NCI-H526 treated with DMSO at 0.1 percent for 48 hours (cell line): ENCODE results near the gene ATRNL1.
"Not testable (repeated sequence)": the region's sequence is repeated elsewhere in the genome, so short reads cannot be mapped to it uniquely, and the experiment has no call there.

Experiments
- DNase-seq: peaks from one replicate; lab custom pipeline; 2025; lab: John Stamatoyannopoulos, UW

ATRNL1 gene

GRCh38 chr10:115762029-115762428 is 668.9 kb downstream of the ATRNL1 start:
- DNase-seq = no peak

DNA sequence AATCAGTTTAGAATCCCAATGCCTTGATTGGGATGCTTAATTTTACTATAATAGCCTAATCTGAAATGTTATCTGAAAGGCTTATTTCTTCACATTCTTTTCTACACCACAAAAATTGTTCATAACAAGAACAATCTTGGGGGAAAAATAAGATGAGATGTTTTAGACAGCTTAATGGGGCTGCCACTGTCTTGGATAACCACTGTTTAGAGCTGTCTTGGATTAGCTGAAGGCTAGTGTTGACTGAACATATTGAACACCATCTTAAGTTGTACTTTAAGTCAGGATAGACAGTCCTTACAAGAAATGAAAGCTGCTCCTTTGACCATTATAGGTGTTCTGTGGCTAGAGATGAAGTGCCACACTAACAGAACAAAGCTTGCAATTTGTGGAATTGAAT is 678.6 kb downstream of the ATRNL1 start:
- no peak for DNase-seq

DNA sequence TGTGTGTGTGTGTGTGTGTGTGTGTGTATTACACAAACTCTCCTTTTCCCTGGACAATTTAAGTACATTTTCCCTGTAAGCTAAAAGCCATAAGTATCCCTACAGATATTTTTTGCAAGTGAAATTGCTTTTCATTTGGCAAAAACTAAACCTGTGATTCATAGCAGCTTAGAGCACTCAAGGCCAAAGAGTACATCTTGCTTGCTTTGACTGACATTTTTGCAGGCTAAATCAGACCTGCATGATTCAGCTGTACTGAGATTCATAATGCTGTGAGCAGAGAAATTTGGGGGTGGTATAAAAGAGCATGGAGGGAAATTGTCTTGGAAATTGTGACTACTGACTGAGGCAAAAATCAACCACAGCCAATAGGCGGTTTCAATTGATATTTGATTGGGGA is 679.4 kb downstream of the ATRNL1 start:
- no peak for DNase-seq

GRCh38 chr10:115773832-115774231 is 680.7 kb downstream of the ATRNL1 start:
- DNase-seq = no peak

GRCh38 chr10:115774721-115775120 is 681.6 kb downstream of the ATRNL1 start:
- no peak for DNase-seq

- no peak for DNase-seq
Measured at GRCh38 chr10:115777646-115778045, 684.5 kb downstream of the ATRNL1 start.

GRCh38 chr10:115790220-115790619 is 697.1 kb downstream of the ATRNL1 start:
- DNase-seq = no peak

DNA sequence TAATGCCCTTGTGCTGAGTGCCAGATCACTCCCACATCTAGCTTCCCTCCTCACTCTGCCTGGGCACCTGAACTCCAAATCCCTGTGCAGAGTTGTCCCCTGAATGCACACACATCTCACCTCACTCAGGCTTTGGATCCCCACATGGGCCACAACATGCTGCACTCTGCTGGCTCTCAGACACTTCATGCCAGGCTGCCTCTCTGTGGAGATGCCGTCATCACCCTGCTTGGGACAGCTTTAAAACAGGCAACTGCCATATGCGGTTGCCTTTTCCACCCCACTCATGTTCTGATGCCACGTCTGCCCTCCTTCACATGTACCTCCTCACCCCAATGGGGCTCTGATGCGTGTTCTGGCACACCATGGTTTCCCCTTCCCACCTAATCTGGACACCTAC is 702.8 kb downstream of the ATRNL1 start:
- DNase-seq = no peak

GRCh38 chr10:115801457-115801856 is 708.3 kb downstream of the ATRNL1 start:
- DNase-seq = no peak

DNA sequence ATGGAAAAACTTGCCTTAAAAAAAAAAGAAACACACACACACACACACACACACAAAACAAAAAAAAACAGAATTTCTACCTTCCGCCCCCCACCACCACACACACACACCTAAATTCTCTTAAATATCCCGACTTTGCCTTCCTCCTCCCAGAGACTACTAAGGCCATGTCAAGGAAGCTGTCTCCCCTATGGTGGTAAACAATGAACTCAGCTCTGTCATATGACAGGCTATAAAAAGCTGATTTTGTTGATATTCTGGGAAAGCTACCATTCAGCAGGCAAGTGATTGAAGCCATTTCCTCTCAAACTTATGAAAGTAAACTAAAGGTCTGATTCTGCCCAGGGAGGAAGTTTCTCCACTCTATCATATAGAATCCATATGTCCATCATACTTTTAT is 708.8 kb downstream of the ATRNL1 start:
- no peak for DNase-seq

DNA sequence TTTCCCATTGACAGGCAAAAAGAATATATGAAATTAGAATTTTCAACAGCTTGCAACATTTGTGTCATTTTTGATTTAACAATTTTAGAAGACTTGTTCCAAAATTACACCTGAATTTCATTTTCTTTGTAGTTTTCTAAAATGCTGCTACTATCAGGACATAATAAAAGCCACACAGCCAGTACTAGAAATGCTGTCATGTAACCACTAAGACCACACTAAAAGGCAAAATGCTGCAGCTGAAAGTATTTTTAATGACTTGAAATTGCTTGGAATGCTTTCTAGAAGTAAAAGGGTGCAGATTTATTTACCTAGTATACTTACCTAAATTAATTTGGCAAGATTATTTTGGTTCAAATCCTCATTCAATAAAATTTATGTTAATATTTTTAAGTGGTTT is 709.7 kb downstream of the ATRNL1 start:
- no peak for DNase-seq

- DNase-seq = no peak
Measured at GRCh38 chr10:115814542-115814941, 721.4 kb downstream of the ATRNL1 start.

- no peak for DNase-seq
Measured at GRCh38 chr10:115818012-115818411, 724.8 kb downstream of the ATRNL1 start.

DNA sequence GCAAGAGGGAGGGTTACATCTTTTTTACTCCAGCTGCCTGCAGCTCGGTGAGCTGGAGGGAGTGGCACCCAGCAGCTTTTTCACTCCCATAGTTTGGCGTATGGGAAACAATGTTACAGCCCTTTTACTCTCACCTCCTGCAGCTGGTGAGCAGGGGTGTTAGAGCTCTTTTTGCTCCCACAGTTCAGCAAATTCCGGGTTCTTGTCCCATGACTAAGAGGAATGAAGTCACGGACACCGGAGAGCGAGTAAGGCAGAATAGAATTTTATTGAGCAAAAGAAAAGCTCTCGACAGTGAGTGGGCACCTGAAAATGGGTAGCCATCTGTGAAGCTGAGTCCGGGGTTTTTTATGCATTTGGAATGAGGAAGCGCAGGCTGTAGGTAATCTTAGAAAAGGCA is 733.2 kb downstream of the ATRNL1 start:
- no peak for DNase-seq

- DNase-seq = no peak
Measured at GRCh38 chr10:115827231-115828009, 734.3 kb downstream of the ATRNL1 start.

DNA sequence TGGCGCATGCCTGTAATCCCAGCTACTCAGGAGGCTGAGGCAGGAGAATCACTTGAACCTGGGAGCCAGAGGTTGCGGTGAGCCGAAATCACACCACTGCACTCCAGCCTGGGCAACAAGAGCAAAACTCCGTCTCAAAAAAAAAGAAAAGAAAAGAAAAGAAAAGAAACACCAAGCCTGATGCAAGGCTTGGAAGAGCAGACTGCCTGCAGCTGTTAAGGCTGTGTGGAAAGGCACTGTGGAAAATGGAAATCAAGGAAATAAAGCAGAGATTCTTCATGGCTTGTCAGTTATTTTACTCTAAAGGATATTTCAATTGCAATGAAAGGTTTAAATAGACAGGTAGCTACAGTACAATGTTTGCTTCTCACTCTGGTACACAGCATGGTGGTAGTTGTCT is 735.0 kb downstream of the ATRNL1 start:
- DNase-seq = not testable (repeated sequence)

GRCh38 chr10:115829521-115830205 is 736.5 kb downstream of the ATRNL1 start:
- DNase-seq = no peak

DNA sequence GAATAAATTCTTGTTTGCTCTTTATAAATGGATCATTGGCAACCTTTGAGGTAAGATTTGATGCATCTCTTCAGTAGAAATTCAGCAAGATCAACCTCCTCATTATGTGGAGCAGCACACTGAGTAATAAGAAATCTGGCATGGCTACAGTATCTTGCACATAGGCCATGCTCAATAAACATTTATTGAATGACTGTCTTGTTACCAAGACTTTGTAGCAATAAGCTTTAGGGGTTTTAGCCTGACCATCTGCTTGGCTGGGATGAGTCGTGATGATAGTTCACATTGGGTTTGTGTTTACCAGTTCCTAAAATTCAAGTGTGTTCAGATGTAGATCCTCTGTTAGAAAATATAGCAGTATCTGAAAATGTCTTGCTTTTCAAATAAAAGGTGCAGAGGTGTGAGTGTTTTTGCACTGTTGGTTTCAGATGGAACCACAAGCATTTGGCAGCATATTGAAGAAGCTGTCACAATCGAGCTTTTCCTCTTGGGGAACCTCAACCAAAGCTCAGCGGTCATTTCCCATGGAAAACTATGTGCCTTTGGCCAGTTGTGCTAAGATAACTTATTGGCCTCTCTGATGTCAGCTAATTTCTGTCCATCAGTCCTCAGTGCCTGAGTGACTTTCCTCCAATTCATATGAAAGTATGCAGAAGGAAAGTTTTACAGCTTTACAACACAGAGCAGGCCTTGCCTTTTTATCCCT is 737.3 kb downstream of the ATRNL1 start:
- DNase-seq = no peak

GRCh38 chr10:115831016-115831415 is 737.9 kb downstream of the ATRNL1 start:
- no peak for DNase-seq

- no peak for DNase-seq
Measured at GRCh38 chr10:115833119-115833518, 740.0 kb downstream of the ATRNL1 start.

DNA sequence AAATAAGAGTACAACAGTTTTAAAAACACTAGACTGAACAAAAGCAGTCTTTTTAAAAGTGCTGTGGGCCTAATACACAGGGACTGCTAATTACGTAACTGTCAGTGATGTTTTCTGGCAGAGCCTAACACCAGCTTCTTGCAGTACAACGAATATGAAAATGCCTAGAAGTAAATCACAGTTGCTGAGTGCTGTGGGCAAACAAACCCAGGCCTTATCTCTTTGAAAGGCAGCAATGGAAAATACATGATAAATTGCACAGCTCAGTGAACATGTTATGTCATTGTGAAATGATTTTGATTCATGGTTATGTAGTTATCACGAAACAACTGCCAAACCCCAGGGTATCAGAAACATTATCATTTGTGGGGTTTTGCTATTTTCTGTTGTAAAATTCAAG is 751.4 kb downstream of the ATRNL1 start:
- no peak for DNase-seq

DNA sequence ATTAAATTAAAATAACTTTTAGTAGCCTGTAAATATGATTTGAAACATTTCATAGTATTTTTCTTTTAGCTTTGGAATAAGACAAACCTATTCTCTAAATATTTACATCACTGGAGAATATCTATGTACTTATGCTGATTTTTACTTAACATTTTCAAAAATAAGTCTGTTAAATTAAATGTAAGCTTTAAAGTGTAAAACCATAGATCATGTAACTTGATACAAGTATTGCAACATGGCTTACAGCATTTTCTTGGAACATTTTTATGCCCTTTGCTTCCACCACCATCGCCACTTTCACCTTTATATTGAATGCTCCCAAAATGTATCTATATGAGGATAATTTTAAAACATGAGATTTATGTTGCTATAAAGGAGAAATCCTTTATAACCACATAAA is 752.8 kb downstream of the ATRNL1 start:
- no peak for DNase-seq

- no peak for DNase-seq
Measured at GRCh38 chr10:115846528-115846927, 753.4 kb downstream of the ATRNL1 start.
